ENCODE measurements around the gene SSUH2. TPM values are rescaled to one million over a fixed set of nuclear protein-coding genes. Genes with fewer than 3 reads are reported as not detected.
"Not testable (repeated sequence)": the region's sequence is repeated elsewhere in the genome, so short reads cannot be mapped to it uniquely, and the experiment has no call there.

Gene SSUH2
- total RNA-seq, 3 donors from 2014 or later: 0.15 to 0.33 TPM; not detected in 1

- Histone ChIP-seq H3K27ac (peak overlapping the region; percentile 19 to 35), H3K4me1 (no peaks in the 10 kb centered on the region), H3K36me3 (no peaks in the 10 kb centered on the region), H3K4me3 (no peak overlapping the region), H3K27me3 (no peaks in the 10 kb centered on the region), H3K9me3 (no peaks in the 10 kb centered on the region)
- no peak for TF ChIP-seq CTCF (IDR thresholded peaks at IDR 0.05)
- TF ChIP-seq POLR2A (IDR thresholded peaks at IDR 0.05): no peak
- no peak for TF ChIP-seq POLR2AphosphoS5 (IDR thresholded peaks at IDR 0.05)
- peak in 1 of 2 donors; percentile 65 for DNase-seq (ENCODE audit: low spot score in 2 of 2)
- intact Hi-C loops (cut with DNase I; ENCODE audit: low total_unique reads): no loop called here
These were observed 54.6 kb downstream of the SSUH2 start for GRCh38 chr3:8589880-8590556.

- H3K36me3 ChIP-seq: no peaks in the 10 kb centered on the region
- DNase-seq (ENCODE audit: low spot score in 2 of 2): no peak
- TF ChIP-seq CTCF (IDR thresholded peaks at IDR 0.05): no peak
- TF ChIP-seq POLR2A (IDR thresholded peaks at IDR 0.05): no peak
- no peak for TF ChIP-seq POLR2AphosphoS5 (IDR thresholded peaks at IDR 0.05)
- intact Hi-C loops (cut with DNase I; ENCODE audit: low total_unique reads): no loop called here
- no peaks in the 10 kb centered on the region for H3K27me3 ChIP-seq
- H3K9me3 ChIP-seq: no peaks in the 10 kb centered on the region
- H3K27ac ChIP-seq: no peak overlapping the region
- no peak overlapping the region for H3K4me3 ChIP-seq
- H3K4me1 ChIP-seq: no peaks in the 10 kb centered on the region
These were observed 59.9 kb downstream of the SSUH2 start for GRCh38 chr3:8584661-8585060.

- H3K4me3 ChIP-seq: no peak overlapping the region
- no peaks in the 10 kb centered on the region for H3K36me3 ChIP-seq
- H3K4me1 ChIP-seq: no peaks in the 10 kb centered on the region
- DNase-seq (ENCODE audit: low spot score in 2 of 2): no peak
- no peak for TF ChIP-seq CTCF (IDR thresholded peaks at IDR 0.05)
- no peak for TF ChIP-seq POLR2A (IDR thresholded peaks at IDR 0.05)
- no peak for TF ChIP-seq POLR2AphosphoS5 (IDR thresholded peaks at IDR 0.05)
- H3K27ac ChIP-seq: no peak overlapping the region
- peaks cover 0 to 7% of the 10 kb centered on the region in 2 donors for H3K9me3 ChIP-seq
- no peaks in the 10 kb centered on the region for H3K27me3 ChIP-seq
- intact Hi-C loops (cut with DNase I; ENCODE audit: low total_unique reads): no loop called here
These were observed 62.7 kb downstream of the SSUH2 start for GRCh38 chr3:8581806-8582445.

DNA sequence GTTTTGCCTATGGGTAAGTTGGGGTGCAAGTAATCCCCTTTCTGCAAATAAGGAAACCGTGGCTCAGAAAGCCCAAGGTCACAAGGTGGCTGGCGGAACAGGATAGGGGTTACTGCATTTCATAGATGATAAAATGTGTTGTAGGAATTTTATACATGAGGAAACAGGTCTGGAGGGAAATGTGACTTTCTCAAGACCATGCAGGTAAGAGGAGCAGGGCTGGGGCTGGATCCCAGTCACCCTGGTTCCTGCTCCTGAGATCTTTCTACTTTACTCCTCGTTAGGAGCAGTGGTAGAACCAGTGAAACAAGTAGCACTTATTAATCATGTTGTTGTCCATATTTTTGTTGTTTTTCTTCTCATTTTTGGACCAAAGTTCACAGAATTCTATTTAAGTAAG, 63.2 kb downstream of the SSUH2 start:
- H3K27me3 ChIP-seq: no peaks in the 10 kb centered on the region
- H3K36me3 ChIP-seq: no peaks in the 10 kb centered on the region
- TF ChIP-seq POLR2A (IDR thresholded peaks at IDR 0.05) (no peak), POLR2AphosphoS5 (IDR thresholded peaks at IDR 0.05) (no peak), CTCF (IDR thresholded peaks at IDR 0.05) (no peak)
- intact Hi-C loops (cut with DNase I; ENCODE audit: low total_unique reads): no loop called here
- no peak for DNase-seq (ENCODE audit: low spot score in 2 of 2)
- no peak overlapping the region for H3K4me3 ChIP-seq
- H3K27ac ChIP-seq: no peak overlapping the region
- peaks cover 0 to 7% of the 10 kb centered on the region in 2 donors for H3K9me3 ChIP-seq
- H3K4me1 ChIP-seq: no peaks in the 10 kb centered on the region

GRCh38 chr3:8580434-8580833, 64.2 kb downstream of the SSUH2 start:
- H3K9me3 ChIP-seq; H3K4me1 ChIP-seq; H3K27ac ChIP-seq; H3K27me3 ChIP-seq; H3K36me3 ChIP-seq; DNase-seq (ENCODE audit: low spot score in 2 of 2); intact Hi-C loops (cut with DNase I; ENCODE audit: low total_unique reads); H3K4me3 ChIP-seq: not testable (repeated sequence)
